Measurements from ENCODE around the gene ELMO1. TPM values are rescaled to one million over a fixed set of nuclear protein-coding genes. Genes with fewer than 3 reads are reported as not detected.

ELMO1 gene
- total and polyA plus RNA-seq, 2 of the 13 experiments (the other 11 are each of a cell fraction or from before 2014, with no cell fraction given): 0.11 to 0.17 TPM

DNA sequence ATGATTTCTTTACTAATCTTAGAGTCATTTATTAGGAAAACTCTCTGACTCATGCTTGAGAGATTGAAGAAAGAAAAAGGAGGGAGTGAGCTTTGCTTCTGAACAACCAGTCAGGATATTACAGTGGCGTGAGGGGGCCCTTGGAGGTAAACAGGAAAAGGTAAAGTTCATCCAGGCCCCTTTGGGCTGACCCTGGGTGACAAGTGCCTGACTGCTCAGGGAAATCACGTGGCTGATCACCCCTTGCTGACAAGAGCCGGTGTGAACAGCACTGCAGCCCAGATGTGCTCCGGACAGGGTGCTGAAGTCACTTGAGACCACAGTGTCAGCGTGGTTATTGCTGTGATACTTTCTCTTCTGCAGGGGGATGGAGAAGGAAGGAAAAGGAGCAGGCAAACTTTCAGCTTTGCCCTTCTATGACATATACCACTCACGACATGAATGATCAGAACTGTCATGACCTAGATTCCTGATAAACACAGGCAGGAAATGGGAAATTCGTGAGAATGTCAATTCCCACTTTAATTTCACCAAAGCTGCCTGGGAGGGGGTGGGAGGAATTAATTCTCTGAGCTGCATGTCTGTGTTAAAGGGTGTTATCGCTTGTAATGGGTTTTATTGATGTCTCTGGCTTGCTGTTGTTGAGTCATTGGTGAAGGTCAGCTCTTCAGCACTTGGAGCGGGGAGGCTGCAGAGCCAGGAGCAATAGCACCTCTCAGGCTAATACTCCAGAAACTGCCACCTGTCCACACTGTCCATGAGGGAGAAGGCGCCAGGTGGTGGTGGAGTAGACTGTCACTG lies 584.6 kb downstream of the ELMO1 start (continued):
- TF ChIP-seq ZNF816 (CRISPR knock-in tag; IDR thresholded peaks at IDR 0.05; ENCODE audit: borderline replicate concordance): peak; percentile 50; the same call in 1 of the 2 replicates
- TF ChIP-seq ZNF383 (CRISPR knock-in tag; IDR thresholded peaks at IDR 0.05; ENCODE audit: borderline replicate concordance): no peak
- peak; percentile 72; the same call in 1 of the 2 replicates for TF ChIP-seq KDM5B (CRISPR knock-in tag; IDR thresholded peaks at IDR 0.05; ENCODE audit: borderline replicate concordance)
- peak; percentile 93 for TF ChIP-seq FOXJ3 (CRISPR knock-in tag; IDR thresholded peaks at IDR 0.05; ENCODE audit: borderline replicate concordance)
- 0 out of 2 replicates have a peak, but pooled peaks have one; percentile 62 for TF ChIP-seq ZNF563 (CRISPR knock-in tag; IDR thresholded peaks at IDR 0.05)
- peak; percentile 85 for TF ChIP-seq ARNT2 (CRISPR knock-in tag; IDR thresholded peaks at IDR 0.05; ENCODE audit: low read depth)
- no peak for TF ChIP-seq DMAP1 (CRISPR knock-in tag; IDR thresholded peaks at IDR 0.05)
- no peak for TF ChIP-seq GLMP (CRISPR knock-in tag; IDR thresholded peaks at IDR 0.05; ENCODE audit: borderline replicate concordance)
- TF ChIP-seq TEAD3 (CRISPR knock-in tag; optimal IDR thresholded peaks at IDR 0.05; ENCODE audit: borderline replicate concordance): peak; percentile 66
- no peak for TF ChIP-seq PCBP1 (IDR thresholded peaks at IDR 0.05; ENCODE audit: borderline replicate concordance, low read depth, low read length)
- TF ChIP-seq ZFP36L1 (CRISPR knock-in tag; IDR thresholded peaks at IDR 0.05): peak; percentile 96
- no peak for TF ChIP-seq IKZF1 (IDR thresholded peaks at IDR 0.05)
- TF ChIP-seq KDM2A (CRISPR knock-in tag; IDR thresholded peaks at IDR 0.05; ENCODE audit: borderline replicate concordance, low read depth): peak; percentile 58; the same call in 1 of the 2 replicates
- peak; percentile 58; the same call in 1 of the 2 replicates for TF ChIP-seq FOXC1 (CRISPR knock-in tag; IDR thresholded peaks at IDR 0.05; ENCODE audit: borderline replicate concordance)
- peak; percentile 90 for TF ChIP-seq TRIM24 (CRISPR knock-in tag; IDR thresholded peaks at IDR 0.05)
- TF ChIP-seq RXRB (CRISPR knock-in tag; IDR thresholded peaks at IDR 0.05; ENCODE audit: borderline replicate concordance): peak; percentile 85; the same call in 1 of the 2 replicates
- peak; percentile 56; the same call in 1 of the 2 replicates for TF ChIP-seq TFDP2 (CRISPR knock-in tag; IDR thresholded peaks at IDR 0.05)
- TF ChIP-seq, protein P1, sequence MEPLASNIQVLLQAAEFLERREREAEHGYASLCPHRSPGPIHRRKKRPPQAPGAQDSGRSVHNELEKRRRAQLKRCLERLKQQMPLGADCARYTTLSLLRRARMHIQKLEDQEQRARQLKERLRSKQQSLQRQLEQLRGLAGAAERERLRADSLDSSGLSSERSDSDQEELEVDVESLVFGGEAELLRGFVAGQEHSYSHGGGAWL (CRISPR knock-in tag; IDR thresholded peaks at IDR 0.05): peak; percentile 63; the same call in 1 of the 2 replicates
- no peak for TF ChIP-seq ZNF446 (CRISPR knock-in tag; IDR thresholded peaks at IDR 0.05)
- TF ChIP-seq ZNF264 (CRISPR knock-in tag; IDR thresholded peaks at IDR 0.05): peak; percentile 84
- peak; percentile 88; the same call in 1 of the 2 replicates for TF ChIP-seq ZNF350 (CRISPR knock-in tag; IDR thresholded peaks at IDR 0.05; ENCODE audit: borderline replicate concordance, low read depth)
- no peak for TF ChIP-seq BCLAF1 (IDR thresholded peaks at IDR 0.05)
- TF ChIP-seq ZSCAN25 (CRISPR knock-in tag; IDR thresholded peaks at IDR 0.05): peak; percentile 65; the same call in 1 of the 2 replicates

Measured in HepG2 (cell line).